ENCODE measurements around the gene CPZ.
"Not testable (repeated sequence)": the region's sequence is repeated elsewhere in the genome, so short reads cannot be mapped to it uniquely, and the experiment has no call there.

Gene CPZ

DNA sequence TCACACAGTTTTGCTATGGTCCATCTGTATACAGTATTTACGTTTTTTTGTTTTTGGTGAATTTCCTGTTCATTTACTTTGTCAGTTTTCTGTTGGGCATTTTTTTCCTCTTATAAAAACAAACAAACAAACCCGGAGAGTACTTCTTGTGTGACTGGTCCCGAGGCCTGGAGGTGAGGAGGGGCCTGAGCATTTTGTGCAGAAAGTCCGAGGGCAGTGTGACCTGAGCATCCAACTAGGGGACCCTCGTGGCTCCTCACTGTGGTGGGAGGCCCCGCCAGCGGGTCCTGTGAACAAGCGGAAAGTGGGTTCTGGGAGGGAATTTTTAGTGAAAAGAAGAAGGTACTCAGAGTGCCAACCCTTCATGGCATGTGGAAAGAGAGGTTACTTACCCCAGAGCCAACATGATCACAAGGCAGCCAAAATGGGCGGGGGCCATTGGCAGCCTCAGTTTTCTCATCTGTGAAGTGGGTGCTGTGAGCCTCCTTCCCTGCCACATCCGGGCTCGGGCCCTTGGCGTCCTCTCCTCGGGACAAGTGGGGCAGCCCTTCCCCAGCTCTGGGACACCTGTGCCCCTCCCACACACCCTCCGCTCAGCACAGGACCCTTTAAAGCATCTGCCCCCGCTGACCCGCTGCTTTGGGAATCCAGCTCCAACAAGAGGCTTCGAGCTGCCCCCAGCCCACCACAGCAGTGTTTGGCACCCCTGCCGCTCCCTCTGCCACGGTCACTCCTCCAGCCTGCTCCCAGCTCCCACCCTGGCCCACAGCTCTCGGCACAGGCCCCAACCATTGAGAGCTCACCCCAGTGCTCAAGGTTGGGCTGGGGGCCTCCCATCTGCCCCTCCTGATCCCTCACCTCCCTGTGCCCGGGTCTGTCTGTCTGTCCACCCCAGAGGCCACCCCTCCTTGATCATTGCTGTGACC, 35.2 kb upstream of the CPZ start:
- no peak for DNase-seq

DNA sequence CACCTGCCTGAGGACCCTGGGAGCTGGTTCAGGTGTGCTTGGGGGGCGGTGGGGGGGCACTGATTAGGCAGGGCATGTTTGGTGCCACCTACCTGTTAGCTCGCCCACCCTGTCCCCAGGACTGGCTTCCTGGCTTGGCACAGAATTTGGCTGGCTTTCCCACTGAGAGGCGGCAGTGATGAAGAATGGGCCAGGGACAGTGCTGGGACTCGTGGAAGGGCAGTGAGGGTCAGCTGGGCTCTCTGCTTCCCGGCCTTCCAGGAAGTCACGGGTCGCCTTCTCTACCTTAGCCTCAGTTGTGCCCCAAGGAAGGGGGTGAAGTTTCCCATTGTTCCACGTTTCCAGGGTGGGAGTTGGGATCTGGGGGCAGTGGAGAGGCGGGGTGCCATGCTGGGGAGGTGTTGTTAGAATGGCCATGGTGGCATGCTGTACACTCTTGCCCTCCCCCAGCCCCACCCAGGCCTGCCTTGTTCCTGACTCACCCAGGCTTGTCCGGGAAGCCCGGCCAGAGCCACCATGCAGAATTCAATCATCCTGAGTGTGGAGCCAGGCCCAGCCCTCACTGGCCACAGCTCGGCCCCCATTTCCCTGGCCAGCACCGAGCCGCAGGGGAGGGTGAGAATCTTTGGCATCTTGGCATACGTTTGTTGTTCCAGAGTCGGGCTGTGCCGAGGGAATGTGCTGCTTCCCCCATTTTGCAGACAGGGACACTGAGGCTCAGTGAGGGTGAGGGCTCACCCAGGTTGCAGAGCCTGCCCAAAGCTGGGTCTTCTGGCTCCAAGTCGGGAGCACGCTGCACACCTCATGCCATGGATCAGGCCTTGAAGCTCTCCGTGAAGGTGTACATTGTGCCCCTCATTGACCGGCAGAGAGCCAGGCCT, 34.2 kb upstream of the CPZ start:
- no peak for DNase-seq

DNA sequence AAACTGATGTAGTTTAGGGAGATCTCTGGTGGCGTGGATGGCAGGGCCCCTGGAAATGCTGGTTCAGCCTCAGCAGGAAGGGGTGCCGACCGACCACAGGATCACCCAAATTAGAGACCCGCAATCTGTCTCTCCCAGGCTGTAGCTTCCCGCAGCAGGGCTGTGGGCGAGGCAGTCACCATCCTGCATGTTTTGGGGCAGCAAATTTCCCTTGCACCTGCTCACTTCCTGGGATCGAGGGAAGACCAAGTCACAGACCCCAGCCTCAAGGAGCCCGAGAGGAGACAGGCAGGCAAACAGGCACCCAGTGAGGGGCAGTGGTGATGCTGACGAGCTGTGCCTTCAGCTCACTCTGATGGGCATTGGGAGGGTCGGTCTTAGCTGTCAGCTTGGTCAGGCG, 33.6 kb upstream of the CPZ start:
- no peak for DNase-seq

DNA sequence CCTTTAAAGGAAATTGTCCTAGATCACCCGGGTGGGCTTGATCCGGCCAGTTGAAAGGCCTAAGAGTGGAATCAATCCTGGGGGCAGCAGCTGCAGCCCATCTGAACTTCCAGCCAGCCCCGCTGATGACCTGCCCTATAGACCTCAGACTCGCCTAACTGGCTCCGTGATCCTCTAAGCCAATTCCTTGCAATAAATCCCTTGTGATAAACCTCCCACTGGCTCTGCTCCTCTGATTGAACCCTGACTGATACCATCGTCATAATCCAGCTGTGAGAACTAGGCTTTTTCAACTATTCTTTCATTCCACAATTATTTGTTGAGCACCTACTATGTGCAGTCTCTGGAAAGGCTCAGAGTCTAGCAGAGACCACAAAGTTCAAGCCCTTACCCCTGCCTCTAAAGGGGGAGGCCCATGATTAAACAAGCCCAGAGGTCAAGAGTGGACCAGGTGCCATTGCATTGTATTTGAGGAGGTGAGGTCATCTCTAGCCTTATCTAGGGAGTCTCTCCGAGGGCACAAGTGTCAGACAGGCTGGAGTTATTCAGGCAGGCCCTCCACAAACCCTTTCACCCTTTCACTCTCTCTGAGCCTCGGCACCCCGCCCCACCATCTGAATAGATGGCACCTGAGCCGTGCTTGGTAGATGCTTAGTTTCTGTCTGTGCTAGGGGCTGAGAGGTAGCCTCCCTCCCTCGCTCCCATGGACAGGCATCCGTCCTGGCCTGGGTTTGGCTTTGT, 32.9 kb upstream of the CPZ start:
- no peak for DNase-seq

DNA sequence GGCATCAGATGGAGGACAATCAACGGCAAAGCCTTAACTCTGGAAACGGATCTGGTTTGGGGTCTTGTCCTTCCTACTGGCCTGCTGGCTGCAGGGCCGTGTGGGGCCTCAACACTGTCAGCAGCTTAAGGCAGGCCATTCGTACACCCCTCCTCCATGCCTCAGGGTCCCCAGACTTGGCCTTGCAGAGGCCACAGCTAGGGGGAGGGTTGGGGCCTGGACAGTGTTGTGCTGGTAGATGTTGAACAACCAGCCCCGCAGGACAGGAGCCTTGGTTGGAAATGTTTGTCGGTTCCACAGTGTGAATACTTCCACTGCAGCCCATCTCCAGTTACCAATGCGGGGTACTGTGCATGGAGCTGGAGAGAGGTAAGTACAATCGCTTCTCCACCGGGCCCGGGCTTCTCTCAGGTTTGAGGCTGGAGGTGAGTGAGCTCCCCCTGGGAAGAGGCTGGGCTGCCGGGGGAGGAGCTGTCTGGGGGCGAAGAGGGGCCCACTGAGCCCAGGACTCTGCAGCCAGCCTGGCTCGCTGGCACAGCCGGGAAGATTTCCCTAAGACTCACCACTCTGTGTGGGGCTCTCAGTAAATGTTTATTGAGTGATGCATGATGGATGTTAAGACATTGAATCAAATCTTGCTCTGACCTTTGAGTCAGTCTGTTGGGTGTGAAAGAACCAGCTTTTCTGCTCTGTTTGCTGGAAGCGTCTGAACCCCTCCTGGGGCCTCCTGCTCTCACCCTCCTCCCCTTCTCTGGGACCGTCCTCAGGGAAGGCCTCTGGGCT, 32.1 kb upstream of the CPZ start:
- DNase-seq: no peak

DNA sequence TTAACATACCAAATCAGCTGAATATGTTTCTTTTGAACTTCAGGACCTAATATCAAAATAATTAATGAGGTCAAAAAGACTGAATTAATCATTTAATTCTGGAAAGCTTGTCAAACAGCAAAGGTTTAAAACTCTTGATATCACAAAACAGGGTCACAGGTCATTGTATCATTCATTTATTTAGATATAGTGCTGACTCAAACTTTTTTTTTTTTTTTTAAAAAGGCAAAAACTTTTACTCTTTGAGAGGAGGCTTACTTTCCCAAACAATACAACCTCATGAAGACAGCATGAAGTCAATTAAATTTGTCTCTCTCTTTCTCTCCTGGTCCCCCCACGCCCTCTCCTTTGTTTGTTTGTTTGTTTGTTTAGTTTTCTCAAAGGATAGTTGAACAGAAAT, 28.0 kb upstream of the CPZ start:
- DNase-seq: no peak

DNA sequence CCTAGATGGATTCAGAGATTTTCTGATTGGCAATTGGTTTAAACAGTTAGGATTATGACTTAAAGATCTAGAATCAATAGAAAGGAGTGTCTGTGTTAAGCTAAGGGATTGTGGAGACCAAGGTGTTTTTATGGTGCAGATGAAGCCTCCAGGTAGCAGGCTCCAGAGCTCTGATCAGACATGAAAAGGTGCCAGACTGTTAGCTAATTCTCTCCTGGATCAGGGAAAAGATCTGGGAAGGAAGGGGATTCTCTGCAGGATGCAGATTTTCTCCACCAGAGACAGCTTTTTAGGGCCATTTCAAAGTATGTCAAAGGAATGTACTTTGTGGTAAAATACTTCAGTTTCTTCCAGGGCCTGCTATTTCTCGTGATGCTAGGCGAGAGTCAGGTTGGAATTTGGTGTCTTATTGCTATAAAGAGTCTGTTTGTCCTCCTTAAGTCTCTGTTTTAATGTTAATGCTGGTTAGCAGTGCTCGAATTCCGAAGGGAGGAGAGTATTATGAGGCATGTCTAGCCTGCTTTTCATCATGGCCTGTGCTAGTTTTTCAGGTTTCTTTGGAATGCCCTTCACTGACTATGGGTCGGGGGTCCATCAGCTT, 24.4 kb upstream of the CPZ start:
- no peak for DNase-seq

DNA sequence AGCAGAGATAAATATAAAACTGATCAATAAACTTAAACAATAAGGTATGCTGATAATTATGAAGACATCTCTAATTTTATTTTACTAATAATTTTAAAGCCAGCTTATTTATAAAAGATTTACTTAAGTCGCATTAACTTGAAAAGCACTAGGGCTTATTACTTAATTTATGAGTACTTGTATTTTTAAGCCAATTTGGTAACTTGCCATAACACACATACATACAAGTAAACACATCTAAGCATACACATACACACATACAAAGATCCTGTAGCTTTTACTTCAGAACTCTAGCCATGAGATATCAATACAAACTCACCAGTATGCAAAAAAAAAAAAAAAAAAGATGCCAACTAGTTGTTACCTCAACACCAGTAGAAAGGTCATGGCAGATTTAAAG, 22.4 kb upstream of the CPZ start:
- no peak for DNase-seq

DNA sequence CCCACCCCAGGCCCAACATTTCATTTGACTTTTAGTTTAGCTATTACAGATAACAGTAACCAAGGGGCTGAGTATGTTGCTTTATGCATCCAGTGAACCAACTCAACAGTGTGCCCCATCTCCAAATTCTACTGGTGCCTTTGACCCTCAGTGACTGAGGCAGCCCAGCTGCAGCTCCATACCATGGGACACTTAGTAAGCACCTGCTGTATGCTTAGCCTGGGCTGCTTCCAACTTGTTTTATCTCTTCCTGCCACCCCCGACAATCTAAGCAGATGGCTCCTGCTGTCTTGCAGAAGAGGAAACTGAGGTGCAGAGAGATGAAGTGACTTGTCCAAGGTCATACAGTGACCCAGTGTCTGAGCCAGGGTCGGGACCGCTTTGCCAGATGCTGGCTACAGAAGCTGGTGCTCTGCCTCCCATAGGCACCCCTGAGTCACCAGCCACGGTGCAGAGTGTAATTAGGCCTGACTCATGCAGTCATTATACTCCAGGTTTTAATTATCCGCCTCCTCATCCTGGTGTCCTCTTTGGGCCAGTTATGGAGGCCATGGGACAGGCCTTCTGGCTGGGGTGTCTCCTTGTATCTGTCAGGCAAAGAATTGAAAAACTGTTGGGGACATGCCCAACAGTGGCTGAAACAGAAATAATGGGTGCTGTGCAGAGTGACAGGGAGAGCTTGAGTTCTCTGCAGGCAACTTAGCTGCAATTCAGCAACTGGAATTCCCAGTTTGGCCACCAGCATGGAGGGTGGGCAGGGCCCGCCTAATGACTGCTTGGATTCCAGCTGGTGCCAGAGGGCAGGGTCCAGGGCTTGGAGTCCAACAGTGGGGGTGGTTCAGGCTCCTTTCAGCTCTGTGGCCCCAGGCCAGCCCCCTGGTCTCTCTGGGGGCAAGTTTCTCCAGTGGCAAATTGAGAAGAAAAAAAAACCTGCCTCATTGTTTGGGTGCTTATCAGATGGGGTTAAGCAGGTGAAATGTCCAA, 20.6 kb upstream of the CPZ start:
- DNase-seq: no peak

DNA sequence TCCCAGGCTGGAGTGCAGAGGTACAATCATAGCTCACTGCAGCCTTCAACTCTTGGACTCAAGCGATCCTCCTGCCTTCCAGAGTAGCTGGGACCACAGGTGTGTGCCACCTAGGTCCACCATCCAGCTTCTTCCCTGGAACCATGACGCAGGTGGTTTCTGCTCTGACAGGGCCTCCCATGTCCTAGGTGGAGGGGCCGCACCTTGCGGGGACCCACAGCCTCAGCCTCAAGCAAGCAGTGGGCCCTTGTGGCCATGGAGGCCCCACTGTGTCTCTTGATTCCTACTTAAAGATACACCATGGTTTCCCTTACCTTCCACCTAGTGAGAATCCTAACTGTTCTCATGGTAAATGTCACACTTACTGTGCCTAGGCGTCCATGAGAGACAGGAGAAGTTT, 19.3 kb upstream of the CPZ start:
- no peak for DNase-seq

DNA sequence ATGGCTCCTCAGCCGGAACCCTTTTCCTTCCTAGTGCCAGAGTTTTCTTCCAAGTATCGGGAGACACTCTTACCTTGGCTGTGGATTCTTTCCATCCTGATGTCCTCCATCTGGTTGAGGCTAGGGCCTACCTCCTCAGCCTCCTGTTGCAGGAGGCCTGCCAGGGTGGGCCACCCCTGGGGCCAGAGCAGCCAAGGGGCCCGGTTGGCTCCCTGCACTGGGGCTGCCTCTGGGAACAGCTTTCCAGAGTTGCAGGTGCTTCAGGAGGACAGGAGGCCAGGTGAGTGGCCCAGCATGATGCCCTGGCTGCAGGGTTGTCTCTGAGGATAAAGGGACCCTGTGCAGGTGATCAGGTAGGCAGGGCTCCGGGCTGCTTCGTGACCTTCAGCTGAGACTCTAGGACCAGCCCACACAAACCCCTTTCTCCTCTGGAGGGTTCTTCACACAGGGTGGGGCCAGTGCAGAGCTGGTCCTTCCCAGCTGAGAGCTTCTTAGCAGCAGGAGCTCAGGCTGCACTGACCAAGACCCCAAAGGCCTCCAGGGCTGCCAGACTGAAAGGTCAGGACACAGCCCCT, 17.7 kb upstream of the CPZ start:
- no peak for DNase-seq

DNA sequence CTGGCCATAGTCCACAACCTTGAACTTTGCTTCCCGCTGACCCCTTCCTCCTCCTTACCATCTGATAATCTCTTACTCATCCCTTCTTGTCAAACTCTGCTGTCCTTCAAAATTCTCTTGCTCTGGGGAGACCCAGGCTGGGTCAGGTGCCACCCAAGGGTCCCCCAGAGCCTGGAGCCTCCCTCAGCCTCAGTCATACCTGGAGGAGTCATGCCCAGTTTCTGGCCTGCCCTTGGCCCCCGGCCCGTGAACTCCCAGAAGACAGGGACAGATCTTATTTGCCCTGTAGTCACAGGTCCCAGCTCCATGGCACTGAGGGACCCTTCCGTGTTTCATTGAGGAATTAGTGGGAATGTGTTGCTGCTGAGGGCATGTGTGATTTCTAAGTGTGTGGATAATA, 17.1 kb upstream of the CPZ start:
- DNase-seq: no peak

DNA sequence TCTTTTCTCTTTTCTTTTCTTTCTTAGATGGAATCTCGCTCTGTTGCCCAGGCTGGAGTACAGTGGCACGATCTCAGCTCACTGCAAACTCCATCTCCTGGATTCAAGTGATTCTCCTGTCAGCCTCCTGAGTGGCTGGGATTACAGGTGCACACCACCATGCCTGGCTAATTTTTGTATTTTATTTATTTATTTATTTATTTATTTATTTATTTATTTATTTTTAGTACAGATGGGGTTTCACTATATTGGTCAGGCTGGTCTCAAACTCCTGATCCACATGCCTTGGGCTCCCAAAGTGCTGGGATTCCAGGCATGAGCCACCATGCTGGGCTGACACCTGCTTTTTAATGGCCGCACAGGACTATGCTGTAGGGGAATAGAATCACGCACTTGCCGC, 16.0 kb upstream of the CPZ start:
- DNase-seq: not testable (repeated sequence)

DNA sequence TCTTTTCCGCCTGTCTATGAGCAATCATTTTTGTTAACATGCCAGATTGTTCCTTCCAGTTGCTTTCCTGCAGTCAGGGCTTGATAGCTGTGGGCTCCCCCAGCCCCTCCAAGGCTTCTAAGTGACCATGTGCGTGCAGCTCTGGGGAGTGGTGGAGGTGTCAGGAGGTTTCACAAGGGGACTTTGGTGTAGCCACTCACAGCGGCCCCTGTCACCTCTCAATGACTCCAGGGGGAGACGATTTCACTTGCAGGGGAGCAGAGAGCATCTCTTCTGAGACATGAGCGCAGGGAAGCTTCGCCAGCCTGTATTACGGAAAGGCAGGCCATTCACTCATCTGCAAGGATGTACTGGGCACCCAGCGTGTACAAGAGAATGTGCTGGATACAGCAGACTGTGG, 15.5 kb upstream of the CPZ start:
- no peak for DNase-seq

DNA sequence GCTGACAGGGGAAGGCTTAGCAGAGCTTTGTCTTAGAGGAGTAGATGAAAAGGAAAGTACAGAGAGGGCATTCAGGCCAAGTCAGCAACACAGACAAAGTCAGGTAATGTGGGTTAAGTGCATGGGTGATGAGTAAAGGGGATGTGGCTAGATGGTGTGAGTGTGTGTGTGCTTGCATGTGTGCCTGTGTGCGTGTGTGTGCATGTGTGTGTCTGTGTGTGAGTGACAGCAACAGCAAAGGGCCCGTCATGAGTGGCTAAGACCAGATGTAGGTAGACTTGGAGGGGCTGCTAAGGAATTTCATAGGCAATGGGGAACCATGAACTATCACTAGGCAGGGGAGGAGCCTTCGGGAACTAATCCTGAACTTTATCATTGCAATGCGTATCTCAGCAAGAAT, 14.6 kb upstream of the CPZ start:
- no peak for DNase-seq

DNA sequence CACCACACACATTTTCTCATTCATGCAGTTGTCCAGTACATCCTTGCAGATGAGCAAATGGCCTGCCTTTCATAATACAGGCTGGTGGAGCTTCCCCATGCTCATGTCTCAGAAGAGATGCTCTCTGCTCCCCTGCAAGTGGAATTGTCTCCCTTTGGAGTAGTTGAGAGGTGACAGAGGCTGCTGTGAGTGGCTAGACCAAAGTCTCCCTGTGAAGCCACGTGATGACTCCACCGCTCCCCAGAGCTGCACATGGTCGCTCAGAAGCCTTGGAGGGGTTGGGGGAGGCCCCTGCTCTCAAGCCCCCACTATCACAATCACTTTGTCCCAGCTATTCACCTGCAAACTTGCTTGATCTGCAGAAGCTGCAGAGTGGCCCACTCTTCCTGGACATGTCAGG, 13.8 kb upstream of the CPZ start:
- DNase-seq: no peak

DNA sequence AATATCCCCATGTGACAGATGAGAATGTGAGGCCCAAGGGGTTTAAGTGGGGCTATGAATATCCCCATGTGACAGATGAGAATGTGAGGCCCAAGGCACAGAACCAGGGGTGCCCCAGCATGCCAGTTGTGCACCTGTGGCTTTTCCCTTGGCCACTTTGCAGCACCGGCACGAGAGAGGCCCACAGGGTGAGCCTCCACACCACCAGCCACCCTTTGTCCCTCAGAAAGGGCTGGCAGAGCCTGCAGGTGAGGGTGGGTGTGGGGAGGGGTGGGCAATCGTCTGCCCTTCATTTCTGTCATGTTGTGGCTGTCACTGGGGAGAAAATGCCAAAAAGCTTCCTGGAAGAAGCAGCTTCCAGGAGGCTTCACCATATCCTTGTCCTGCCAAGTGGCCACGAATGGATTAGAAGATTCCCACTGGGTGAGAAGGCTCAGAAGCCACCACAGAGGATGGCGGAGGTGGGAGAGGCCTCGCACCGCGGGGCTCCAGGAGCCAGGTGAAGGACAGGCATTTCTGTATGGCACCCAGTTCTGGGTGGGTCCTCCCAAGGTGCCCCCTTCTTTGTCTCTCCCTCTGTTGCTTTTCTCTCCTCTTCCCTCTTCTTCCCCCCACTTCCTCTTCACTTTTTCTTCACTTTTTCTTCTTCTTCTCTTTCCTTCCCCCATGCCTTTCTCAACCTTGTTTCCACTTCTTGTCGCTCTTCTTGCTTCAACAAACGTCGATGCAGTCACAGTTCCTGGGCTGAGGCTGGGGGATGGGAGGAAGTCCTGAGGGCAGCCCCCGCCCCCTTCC, 12.8 kb upstream of the CPZ start:
- DNase-seq: no peak

DNA sequence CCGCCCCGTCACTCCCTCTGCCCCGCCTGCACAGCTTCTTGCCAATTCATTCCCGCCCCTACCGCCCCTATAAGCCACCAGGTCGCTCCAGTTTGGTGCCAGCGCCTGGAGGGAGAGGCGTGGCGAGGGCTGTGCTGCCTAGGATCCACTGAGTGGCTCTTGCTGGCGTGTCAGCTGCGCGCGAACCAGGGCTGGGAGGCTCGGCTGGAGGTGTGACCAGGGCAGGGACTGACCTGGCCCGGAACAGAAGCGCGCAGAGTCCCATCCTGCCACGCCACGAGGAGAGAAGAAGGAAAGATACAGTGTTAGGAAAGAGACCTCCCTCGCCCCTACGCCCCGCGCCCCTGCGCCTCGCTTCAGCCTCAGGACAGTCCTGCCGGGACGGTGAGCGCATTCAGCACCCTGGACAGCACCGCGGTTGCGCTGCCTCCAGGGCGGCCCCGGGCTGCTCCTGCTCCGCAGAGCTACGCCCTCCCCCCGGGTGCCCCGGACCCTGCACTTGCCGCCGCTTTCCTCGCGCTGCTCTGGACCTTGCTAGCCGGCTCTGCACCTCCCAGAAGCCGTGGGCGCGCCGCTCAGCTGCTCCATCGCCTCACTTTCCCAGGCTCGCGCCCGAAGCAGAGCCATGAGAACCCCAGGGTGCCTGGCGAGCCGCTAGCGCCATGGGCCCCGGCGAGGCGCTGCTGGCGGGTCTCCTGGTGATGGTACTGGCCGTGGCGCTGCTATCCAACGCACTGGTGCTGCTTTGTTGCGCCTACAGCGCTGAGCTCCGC, 12.1 kb upstream of the CPZ start, which contains the start of gene GPR78:
Gene GPR78, plus strand, starts transcription at position 72 of the 773 bp plus-strand sequence. Its CDS starts 591 bp downstream, at position 663.
- DNase-seq: peak; percentile 53
